NCI-H1417 treated with DMSO at 0.1 percent for 48 hours (cell line): ENCODE measurements around the gene GPR61.

Source experiments
- DNase-seq: peaks from one replicate; lab custom pipeline; 2025; lab: John Stamatoyannopoulos, UW

The GPR61 gene

GRCh38 chr1:109509176-109510134 lies 30.2 kb upstream of the GPR61 start, which contains the start of gene AMIGO1:
AMIGO1 (minus strand) TSS chr1:109509727; CDS start chr1:109508912, 815 bp downstream.
- DNase-seq = no peak

GRCh38 chr1:109513110-109513710 lies 26.5 kb upstream of the GPR61 start:
- DNase-seq = no peak

GRCh38 chr1:109514846-109515245 lies 24.8 kb upstream of the GPR61 start:
- DNase-seq = no peak

DNA sequence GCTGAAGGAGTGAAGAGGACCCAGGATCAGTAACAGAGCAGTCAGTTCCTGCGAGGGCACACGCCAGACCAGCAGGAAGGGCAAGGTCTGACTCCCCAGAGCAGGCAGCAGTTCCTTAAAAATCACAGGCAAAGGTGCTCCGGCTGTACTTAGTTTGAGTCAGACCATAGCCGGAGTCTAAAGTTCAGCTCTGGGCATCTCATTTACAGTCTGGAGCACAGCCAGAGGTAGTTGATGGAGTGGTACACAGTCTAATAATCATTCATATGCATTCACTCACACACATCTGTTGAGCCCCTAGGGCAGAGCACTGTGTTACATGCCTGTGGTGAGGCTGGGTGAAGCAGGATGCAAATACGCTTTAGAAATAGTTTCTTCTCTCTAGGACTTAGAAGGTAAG lies 22.8 kb upstream of the GPR61 start:
- DNase-seq = no peak

DNA sequence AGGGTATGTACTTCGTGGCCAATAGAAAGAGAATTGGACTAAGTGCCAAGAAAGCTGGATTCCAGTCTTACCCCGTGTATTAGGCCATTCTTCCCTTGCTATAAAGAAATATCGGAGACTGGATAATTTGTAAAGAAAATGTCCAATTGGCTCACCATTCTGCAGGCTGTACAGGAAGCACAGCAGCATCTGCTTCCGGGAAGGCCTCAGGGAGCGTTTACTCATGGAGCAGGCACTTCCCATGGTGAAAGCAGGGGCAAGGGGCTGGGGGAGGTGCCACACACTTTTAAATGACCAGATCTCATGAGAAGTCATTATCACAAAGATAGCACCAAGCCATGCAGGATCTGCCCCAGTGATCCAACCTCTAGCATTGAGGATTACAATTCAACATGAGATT lies 22.3 kb upstream of the GPR61 start:
- no peak for DNase-seq

DNA sequence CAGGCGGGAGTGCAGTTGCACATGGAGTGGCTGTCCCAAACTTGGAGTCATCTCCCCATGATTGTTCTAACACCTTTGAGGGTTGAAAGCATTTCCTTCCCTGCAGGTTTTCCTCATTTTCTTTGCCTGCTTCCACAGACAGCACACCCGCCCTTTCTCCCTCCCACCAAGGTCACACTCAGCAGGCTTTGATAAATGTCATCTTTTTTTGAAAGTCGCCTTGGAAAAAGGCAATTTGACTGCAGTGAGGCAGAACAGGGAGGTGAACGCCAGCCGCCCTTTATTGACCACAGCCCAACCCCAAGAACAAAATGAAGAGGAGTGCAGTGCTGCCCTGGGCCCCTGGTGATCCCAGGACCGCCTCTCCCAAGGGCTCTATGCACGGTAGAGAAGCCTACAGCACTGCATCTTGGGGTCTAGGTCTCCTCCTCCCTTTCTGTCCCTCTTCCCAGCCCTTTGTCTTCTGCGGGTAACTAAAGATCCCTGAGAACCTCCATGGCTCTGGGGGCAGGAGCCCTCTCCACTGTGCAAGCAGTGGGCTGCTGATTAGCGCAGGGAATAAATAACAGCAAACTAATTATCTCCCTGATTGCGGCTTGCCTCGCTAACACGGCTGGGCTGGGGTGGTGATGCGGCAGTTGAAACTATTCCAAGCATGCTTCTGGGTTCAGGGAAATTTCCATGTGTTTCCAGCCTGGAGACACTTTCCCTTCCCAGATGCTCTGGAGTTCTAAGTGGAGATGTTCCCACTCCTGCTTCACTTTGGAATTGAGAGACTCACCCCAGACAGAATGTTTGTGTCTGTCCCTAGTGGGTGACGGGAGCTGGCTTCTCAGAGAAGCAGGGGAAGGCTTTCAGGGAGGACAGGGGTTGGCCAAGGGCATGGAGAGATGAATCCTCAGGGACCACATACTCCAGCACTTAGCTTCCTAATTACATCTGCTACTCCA lies 18.4 kb upstream of the GPR61 start:
- no peak for DNase-seq

- no peak for DNase-seq
These were observed 17.6 kb upstream of the GPR61 start for GRCh38 chr1:109522026-109522425.

DNA sequence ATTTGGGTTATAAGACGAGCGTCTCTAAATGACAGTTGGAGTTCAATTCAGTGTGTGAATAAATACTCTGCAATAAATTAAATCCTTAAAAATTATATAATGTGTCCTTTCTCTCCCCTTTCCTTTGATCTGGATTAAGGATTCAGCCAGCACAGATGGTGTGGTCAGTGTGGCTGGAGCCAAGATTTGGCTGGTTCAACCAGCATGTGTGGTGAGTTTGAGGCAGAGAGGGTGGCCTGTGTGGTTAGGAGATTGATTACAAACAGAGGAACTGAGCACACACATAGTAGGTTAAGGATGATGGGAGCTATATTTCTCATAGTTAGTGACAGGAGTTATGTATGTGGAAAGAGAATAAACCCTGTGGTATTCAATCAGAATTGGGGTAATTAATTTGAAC lies 16.0 kb upstream of the GPR61 start:
- no peak for DNase-seq

DNA sequence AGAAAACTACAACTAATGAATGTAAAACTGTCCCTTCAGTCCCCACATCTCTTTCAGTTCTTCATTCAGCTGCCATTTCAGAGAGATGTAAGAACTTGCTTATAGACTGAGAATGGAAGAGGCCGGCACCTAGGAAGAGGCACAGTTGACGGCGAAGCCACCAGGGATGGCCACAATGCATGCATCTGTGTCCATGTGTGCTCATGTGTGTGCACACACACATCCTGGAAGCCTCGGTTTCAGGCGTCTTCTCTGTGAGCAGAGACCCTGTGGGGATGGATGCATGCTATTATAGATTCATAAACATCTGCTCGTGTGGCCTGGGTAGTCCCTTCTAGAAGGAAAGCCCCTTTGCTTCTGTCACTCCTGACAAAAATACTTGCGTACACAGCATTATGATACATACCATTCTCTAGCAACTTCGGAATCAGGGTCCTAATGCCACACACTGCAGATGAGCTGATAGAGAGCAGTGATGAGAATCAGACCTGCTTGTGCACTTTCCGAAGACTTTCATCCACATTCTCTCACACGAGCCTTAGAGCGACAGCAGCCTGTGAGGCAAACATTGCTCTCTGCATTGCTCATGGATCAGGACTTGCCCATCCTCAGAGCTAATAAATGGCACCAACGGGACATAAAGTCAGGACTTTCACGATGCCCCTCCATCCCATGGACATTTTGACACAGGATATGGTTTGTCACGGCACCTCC lies 12.4 kb upstream of the GPR61 start:
- DNase-seq = no peak

DNA sequence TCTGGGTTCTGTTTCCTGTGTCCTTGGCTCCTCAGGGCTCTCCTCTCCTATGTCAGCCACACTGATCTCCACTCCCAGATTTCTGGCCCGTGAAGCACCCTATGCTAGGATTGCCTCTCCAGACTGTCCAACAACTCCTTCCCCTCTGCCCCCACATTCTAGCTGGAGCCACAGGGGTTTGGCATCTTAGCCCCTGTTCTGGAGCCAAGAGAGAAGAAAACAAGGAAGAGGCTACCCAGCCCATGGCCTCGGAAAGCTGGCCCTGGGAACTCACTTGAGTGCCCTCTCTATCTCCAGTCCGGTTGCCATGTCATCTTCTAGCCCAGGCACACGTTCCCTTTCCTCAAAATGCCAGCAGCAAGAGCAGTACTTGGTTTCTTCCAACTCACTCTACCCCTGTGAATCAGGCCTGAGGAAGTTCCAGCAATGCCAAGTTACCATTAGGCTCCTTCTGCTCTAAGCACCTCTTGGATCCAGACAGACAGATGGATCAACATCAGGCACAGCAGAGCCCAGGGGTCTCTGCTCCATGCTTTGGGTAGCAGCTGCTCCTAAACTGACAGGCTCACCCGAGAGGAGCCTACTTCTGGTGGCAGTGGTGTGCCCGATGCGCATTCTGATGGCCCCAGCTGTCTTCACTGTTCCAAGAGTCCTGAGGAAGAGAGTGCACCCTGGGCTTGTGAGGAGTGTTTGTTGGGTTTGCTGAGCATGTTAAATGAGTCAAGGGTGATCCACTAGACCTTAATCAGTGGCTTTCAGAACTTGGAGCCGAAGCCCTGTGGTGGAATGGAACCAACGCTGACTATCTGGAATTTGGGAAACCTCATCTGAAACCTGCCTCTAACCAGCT lies 11.6 kb upstream of the GPR61 start:
- DNase-seq = no peak

DNA sequence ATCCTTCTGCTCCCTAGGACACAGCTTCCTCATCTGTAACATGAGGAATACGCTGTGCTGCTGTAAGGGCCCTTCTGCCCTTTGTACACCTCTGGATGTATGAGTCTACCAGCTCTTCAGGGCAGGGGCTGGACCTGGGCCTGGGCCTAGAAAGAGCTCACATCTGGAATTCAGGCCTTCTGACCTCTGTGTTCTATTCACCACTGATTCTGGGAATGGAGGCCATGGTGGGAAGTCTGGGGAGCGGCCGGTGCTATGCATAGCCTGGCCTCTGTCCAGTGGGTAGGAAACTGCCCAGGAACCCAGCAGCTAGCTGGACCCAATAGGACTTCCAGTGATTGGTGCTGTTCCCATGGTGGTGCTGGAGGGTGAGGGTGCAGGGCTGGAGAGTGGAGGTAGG lies 11.0 kb upstream of the GPR61 start:
- no peak for DNase-seq

- no peak for DNase-seq
These were observed 9.7 kb upstream of the GPR61 start for GRCh38 chr1:109529881-109530456.

- no peak for DNase-seq
These were observed 9.1 kb upstream of the GPR61 start for GRCh38 chr1:109530457-109531087.

DNA sequence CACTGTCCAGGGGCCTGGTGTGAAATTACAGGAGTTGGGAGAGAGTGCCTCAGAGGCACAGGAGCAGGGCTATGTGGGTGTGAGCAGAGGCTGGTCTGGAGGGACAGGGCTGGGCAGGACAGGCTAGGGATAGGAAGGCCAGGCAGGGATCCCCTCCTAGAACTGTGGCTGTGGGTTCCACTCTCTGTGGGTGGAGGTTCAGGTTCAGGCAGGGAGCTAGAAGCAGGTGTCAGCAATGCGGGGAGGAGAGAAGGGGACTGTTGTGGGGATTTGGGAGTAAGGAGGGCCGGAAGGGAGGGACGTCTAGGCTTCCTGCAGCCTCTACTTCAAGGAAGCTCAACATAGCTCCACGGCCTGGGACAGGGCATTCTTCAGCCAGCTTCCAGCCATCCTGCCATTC lies 8.3 kb upstream of the GPR61 start:
- no peak for DNase-seq

DNA sequence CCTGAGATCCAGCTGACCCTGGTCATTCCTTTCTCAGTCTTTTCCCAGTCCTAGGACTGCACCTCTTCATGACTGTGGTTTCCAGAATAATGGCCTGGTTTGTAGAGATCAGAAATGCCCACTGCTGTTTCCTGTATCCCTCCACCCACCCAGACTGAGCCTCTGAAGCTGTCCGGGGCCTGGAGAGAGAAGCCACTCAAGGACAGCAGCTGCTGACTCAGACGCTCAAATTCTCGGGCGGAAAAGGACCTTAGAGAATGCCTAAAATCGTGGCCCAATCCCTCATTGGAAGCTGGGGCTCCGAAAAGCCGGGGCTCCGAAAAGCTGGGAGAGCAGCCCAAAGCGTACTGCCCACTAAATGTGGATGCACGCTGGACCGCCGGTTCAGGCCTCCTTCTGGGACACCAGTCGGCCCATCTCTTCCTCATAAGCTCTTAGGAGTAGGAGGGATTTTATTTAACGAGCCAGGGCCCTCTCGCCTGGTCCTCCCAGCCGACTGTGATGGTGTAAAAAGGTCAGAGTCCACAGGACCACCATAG lies 7.8 kb upstream of the GPR61 start:
- DNase-seq = no peak

- no peak for DNase-seq
These were observed 7.1 kb upstream of the GPR61 start for GRCh38 chr1:109532365-109533136.

- DNase-seq = no peak
These were observed 5.3 kb upstream of the GPR61 start for GRCh38 chr1:109534307-109534858.

DNA sequence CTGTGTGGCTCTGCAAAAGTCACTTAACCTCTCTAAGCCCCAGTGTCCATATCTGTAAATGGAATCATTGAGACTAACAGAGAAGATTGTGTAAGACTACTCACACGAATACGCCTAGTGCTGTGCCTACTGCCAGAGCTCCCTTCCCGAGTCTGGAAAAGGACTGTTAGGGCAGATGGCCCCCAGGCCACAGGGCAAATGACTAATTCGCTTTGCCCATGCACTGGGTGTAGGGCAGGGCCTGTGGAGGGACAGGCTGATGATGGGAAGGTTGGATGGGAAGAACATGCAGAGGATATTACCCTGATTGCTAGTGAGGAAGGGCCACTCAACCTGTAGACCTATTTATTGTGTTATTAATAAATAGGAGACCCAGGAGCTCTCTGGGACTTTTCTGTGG lies 4.2 kb upstream of the GPR61 start:
- DNase-seq = no peak
